LHCN-M2 (cell line): Measurements from ENCODE around the gene IFIT2. TPM values are rescaled to one million over a fixed set of nuclear protein-coding genes. Genes with fewer than 3 reads are reported as not detected.
"Not testable (repeated sequence)": the region's sequence is repeated elsewhere in the genome, so short reads cannot be mapped to it uniquely, and the experiment has no call there.

ENCODE experiments used
- DNase-seq: peaks from one replicate; pipeline ENCODE4 v3.0.0-alpha.2; 2012; ENCODE audit warnings: low read depth
- polyA plus RNA-seq: library from polyadenylated mRNA; unstranded; fragments of >200 nt; gene quantifications from one replicate; pipeline ENCODE4 v1.2.1, GENCODE V29; 2012; ENCODE audit warnings: missing spikeins
- total RNA-seq: library from RNA; depleted of rRNA; stranded (reverse); fragments of >200 nt; gene quantifications from 2 replicates; pipeline ENCODE4 v1.2.3, GENCODE V29; 2014; rRNA removed

Gene IFIT2, protein sequence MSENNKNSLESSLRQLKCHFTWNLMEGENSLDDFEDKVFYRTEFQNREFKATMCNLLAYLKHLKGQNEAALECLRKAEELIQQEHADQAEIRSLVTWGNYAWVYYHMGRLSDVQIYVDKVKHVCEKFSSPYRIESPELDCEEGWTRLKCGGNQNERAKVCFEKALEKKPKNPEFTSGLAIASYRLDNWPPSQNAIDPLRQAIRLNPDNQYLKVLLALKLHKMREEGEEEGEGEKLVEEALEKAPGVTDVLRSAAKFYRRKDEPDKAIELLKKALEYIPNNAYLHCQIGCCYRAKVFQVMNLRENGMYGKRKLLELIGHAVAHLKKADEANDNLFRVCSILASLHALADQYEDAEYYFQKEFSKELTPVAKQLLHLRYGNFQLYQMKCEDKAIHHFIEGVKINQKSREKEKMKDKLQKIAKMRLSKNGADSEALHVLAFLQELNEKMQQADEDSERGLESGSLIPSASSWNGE
- 3.9 and 9.0 TPM in 2 replicates for total RNA-seq
- polyA plus RNA-seq, result 1.6 TPM

DNA sequence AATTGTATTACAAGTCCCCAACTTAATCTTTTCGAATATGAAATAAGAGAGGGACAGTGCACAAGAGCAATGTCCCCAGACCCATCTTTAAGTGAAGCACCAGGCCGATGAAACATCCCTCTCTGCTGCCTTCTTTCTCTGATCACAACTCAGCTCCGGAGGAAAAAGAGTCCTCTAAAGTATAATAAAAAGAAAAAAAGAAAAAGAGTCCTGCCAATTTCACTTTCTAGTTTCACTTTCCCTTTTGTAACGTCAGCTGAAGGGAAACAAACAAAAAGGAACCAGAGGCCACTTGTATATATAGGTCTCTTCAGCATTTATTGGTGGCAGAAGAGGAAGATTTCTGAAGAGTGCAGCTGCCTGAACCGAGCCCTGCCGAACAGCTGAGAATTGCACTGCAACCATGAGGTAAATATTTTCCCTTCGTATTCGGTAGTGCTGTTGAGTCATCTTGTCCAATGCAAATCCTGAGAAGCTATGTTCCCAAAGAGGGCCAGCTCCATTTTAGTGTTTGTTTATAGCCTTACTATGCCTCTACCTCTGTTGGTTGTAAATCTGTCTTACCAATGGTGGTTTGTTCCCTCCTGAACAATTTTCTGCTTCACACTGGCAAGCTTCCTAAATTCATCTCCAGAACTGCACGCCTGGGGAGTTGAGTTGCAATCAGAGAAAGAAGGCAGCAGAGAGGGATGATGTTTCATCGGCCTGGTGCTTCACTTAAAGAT is at the start of gene IFIT2:
Gene IFIT2 (plus strand): TSS at position 326 of the 725 bp plus-strand sequence. CDS start 78 bp downstream, at position 404.
- peak; percentile 93 for DNase-seq

- no peak for DNase-seq
These were observed 49.6 kb upstream of the IFIT2 start for GRCh38 chr10:89252225-89252585.

GRCh38 chr10:89255091-89255579 is 46.7 kb upstream of the IFIT2 start:
- DNase-seq, result not testable (repeated sequence)

DNA sequence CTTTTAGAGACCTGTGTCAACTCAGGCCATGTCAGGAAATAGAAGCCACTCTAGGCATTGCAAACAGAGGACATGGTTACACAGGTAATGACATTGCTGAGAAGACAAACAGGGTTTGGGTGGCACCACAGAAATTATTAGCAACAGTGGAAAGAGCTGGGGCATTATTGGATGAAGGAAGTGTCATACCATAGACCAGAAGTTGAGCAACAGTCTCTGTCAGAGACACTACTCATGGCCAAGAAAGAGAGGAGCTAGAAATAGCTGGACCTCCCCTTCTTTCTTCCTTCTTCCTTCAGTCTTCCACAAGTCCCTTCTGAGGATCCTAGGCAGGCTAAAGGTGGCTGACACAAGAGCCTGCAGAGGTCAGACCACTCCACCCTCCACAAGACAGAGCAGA is 46.1 kb upstream of the IFIT2 start:
- DNase-seq, result no peak

- no peak for DNase-seq
These were observed 45.5 kb upstream of the IFIT2 start for GRCh38 chr10:89256340-89256739.

GRCh38 chr10:89256962-89257361 is 44.9 kb upstream of the IFIT2 start:
- DNase-seq, result no peak

- no peak for DNase-seq
These were observed 44.3 kb upstream of the IFIT2 start for GRCh38 chr10:89257581-89257980.

DNA sequence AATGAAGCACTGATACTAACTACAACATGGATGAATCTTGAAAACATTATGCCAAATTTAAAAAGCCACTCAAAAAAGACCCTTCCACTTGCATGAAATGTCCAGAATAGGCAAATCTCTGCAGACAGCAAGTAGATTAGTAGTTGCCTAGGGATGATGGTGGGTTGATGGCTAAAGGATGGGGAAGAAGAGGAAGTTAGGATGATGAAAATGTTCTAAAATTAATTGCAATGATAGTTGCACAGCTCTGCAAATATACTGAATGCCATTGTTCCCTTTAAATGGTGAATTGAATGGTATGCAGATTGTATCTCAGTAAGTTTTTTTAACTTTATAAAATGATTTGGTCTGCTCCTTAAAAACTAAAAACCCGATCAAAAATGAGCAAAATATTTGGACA is 43.0 kb upstream of the IFIT2 start:
- no peak for DNase-seq

GRCh38 chr10:89262086-89263051 is 39.5 kb upstream of the IFIT2 start:
- DNase-seq, result no peak

DNA sequence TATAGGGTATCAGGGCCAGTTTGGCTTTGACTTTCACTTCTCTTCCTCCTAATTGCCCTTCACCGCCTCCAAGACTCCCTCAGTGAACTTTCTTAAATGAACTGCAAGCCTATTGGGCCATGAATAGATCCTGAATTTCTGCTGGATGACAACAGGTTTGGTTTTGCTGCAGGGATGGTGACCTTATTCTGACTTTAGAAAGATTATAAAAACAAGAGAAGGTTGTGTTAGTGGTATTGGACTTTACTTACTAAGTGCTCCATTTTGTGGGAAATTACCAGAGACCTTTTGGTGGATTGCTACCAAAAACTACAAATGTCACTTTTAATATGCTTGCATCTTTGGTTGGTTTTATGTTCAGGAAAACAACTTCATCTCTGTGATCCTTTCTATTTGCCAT is 38.8 kb upstream of the IFIT2 start:
- DNase-seq, result no peak

GRCh38 chr10:89263531-89263930 is 38.3 kb upstream of the IFIT2 start:
- DNase-seq, result no peak

GRCh38 chr10:89266721-89267453 is 35.0 kb upstream of the IFIT2 start:
- no peak for DNase-seq

- DNase-seq, result no peak
These were observed 32.3 kb upstream of the IFIT2 start for GRCh38 chr10:89269433-89270152.

DNA sequence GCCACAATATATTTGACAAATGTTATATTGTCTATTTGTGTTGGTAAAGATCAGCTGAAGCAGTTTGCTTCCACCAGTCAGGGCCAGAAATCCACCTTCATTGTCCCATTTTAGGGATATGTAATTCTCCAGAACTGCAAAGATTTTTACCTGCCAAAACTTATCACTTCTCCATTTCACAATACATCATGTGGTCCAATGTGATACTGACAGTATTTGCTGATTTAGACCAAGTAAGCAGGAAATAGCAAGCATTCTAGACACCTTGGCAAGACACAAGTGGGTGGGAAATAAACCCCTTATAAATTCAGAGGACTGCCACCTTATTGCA is 31.7 kb upstream of the IFIT2 start:
- no peak for DNase-seq

DNA sequence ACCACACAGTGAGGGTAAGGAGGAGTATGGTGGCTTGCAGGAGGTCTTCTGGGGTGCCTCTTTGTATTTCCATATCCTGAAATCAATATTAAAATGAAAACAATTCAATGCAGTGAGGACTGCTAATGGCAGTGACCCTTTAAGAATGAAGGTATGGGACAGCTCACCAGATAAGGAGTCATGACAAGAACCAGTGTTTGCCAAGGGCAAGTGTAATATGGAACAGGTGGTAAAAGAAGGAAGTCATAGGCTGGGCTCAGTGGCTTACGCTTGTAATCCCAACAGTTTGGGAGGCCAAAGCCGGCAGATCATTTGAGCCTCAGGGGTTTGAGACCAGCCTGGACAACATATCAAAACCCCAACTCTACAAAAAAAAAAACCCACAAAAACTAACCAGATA is 30.3 kb upstream of the IFIT2 start:
- no peak for DNase-seq

GRCh38 chr10:89273680-89274079 is 28.2 kb upstream of the IFIT2 start:
- DNase-seq, result no peak

GRCh38 chr10:89274928-89275327 is 26.9 kb upstream of the IFIT2 start:
- peak; percentile 28 for DNase-seq

- no peak for DNase-seq
These were observed 26.5 kb upstream of the IFIT2 start for GRCh38 chr10:89275383-89275782.

- DNase-seq, result peak; percentile 97
These were observed 23.8 kb upstream of the IFIT2 start for GRCh38 chr10:89278034-89278535.

DNA sequence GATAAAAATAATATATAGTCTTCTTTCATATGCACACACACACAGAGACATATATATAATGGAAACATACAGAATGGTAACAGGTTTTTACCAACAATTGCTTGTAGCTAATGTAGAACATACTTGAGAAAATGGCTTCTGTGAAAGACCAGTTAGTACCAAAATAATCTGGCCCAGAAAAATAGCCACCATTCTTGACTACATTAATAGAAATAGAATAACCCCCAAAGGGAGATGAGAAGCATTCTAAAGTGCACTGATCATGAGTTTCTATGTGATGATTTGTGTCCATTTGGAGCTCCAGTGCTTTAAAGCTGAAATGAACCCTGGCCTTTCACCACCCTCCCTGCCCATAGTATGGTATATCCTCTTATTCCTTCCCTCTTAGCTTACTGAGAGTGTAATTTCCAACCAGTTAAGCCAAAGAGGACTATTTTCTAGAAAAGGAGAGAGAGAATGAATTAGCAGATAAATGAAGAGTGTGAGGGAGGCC is 22.9 kb upstream of the IFIT2 start:
- DNase-seq, result peak; percentile 19
